OCI-LY1 (cell line): ENCODE data around the gene PRR14L.
"Not testable (repeated sequence)": the region's sequence is repeated elsewhere in the genome, so short reads cannot be mapped to it uniquely, and the experiment has no call there.

ENCODE experiments used
- H2AFZ ChIP-seq: fragments of 200-600 bp; sonication (generic), shearing (Covaris generic); 2 replicates; pipeline ENCODE4 v1.6.0; 2014; ENCODE audit warnings: antibody characterized with exemption, mild to moderate bottlenecking, low read length
- H3F3A ChIP-seq: fragments of 200-600 bp; sonication (generic), shearing (Covaris generic); 2 replicates; pipeline ENCODE4 v1.6.0; 2014; ENCODE audit warnings: mild to moderate bottlenecking, antibody characterized with exemption, low read length, moderate library complexity; ENCODE audit not compliant: insufficient read depth
- H3K27ac ChIP-seq: fragments of 200-600 bp; sonication (generic); 2 replicates; pipeline ENCODE4 v1.5.1; 2014; ENCODE audit warnings: low read length, mixed run types, mild to moderate bottlenecking, low read depth; ENCODE audit not compliant: poor library complexity, severe bottlenecking
- H3K27me3 ChIP-seq: fragments of 200-600 bp; sonication (generic); 2 replicates; pipeline ENCODE4 v1.6.0; 2014; ENCODE audit warnings: antibody characterized with exemption, mild to moderate bottlenecking, low read length, moderate library complexity; ENCODE audit not compliant: insufficient read depth
- H3K36me3 ChIP-seq: fragments of 200-600 bp; sonication (generic); 2 replicates; pipeline ENCODE4 v1.6.1; 2014; ENCODE audit warnings: mild to moderate bottlenecking, antibody characterized with exemption, low read length, moderate library complexity, mixed read lengths; ENCODE audit not compliant: insufficient read depth
- H3K4me1 ChIP-seq: fragments of 200-600 bp; sonication (generic); 2 replicates; pipeline ENCODE4 v1.5.1; 2014; ENCODE audit warnings: mild to moderate bottlenecking, low read length, moderate library complexity; ENCODE audit not compliant: insufficient read depth, severe bottlenecking
- H3K4me2 ChIP-seq: fragments of 200-600 bp; sonication (generic), shearing (Covaris generic); 2 replicates; pipeline ENCODE4 v1.6.1; 2014; ENCODE audit warnings: low read length
- H3K4me3 ChIP-seq: fragments of 200-600 bp; sonication (generic); 2 replicates; pipeline ENCODE4 v1.5.1; 2014; ENCODE audit warnings: low read length, low read depth, mild to moderate bottlenecking, mixed read lengths; ENCODE audit not compliant: poor library complexity, severe bottlenecking
- H3K79me2 ChIP-seq: fragments of 200-600 bp; shearing (Covaris generic); 2 replicates; pipeline ENCODE4 v1.6.1; 2016; ENCODE audit warnings: mixed run types, low read length, mixed read lengths; ENCODE audit not compliant: insufficient read depth
- H3K9ac ChIP-seq: fragments of 200-600 bp; sonication (generic), shearing (Covaris generic); 2 replicates; pipeline ENCODE4 v1.6.1; 2014; ENCODE audit warnings: mild to moderate bottlenecking, low read length, mixed read lengths
- H3K9me2 ChIP-seq: fragments of 200-600 bp; sonication (generic), shearing (Covaris generic); 2 replicates; pipeline ENCODE4 v1.6.1; 2014; ENCODE audit warnings: low read depth, mild to moderate bottlenecking, low read length, mixed read lengths
- H3K9me3 ChIP-seq: fragments of 200-600 bp; shearing (Covaris generic); 2 replicates; pipeline ENCODE4 v1.6.1; 2014; ENCODE audit warnings: low read length, mixed read lengths
- H4K20me1 ChIP-seq: fragments of 200-600 bp; sonication (generic), shearing (Covaris generic); 2 replicates; pipeline ENCODE4 v1.6.0; 2016; ENCODE audit warnings: mild to moderate bottlenecking, low read length; ENCODE audit not compliant: insufficient read depth
- CTCF ChIP-seq: fragments of 200-600 bp; sonication (generic), shearing (Covaris generic); IDR thresholded peaks from 2 replicates; pipeline ENCODE4 v1.5.1; 2017; ENCODE audit warnings: mild to moderate bottlenecking, antibody characterized with exemption, low read length, moderate library complexity, mixed read lengths
- EZH2 ChIP-seq: fragments of 200-600 bp; sonication (generic), shearing (Covaris generic); IDR thresholded peaks from 2 replicates; pipeline ENCODE4 v1.8.0; 2017; ENCODE audit warnings: borderline replicate concordance, mixed run types, mild to moderate bottlenecking, antibody characterized with exemption, low read length, moderate library complexity, mixed read lengths

Gene PRR14L

DNA sequence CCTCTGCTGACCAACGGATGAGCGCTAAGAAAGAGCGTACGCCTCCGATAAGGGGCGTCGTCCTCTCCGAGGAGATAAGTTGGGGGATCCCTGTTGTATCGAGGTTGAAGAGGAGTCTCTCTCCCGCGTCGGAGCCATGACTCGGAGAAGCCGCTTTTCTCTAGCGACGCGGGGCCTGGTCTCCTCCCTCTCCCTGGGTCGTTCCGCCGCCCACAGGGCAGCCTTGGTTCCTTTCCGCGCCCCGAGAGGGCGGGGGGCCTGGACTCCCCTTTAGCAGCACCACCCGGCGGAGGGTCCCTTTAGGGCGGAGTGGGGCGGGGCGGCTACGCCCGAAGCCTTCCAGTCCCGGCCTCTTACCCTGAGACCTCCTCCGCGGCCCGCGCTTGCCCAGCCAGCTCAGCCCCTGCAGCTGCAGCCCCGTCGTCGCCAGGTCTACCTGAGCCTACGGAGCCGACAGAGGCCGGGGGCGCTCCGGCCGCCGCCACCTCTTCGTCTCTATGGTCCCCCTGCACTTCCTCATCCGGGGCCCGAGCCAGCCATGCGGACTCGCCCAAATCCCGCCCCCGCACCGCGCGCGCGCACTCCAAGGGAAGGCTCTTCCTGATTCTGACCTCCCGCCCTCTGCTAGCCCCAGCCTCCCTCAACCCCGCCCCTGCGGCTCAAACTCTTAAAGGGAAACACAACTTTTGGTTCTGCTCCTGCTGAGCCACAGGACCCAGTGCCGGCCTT, at the start of gene PRR14L:
Gene PRR14L, minus strand, starts transcription at position 497 of the 729 bp plus-strand sequence. CDS start 11,272 bp downstream, outside the sequence.
- Histone ChIP-seq H3F3A (peaks cover 8% of the 10 kb centered on the region), H3K36me3 (peaks cover 24% of the 10 kb centered on the region; the same call in 1 of the 2 replicates), H3K79me2 (peaks cover 45% of the 10 kb centered on the region), H3K27ac (peak within 1 kb of the TSS; percentile 72), H4K20me1 (no peaks in the 10 kb centered on the region), H3K4me1 (peaks cover 50% of the 10 kb centered on the region), H3K4me3 (peak within 1 kb of the TSS; percentile 90), H2AFZ (no peak within 1 kb of the TSS), H3K9me2 (no peaks in the 10 kb centered on the region), H3K9me3 (no peaks in the 10 kb centered on the region), H3K9ac (peak within 1 kb of the TSS; percentile 98), H3K27me3 (no peaks in the 10 kb centered on the region), H3K4me2 (peak within 1 kb of the TSS; percentile 100)
- TF ChIP-seq CTCF, result no peak
- TF ChIP-seq EZH2, result no peak

DNA sequence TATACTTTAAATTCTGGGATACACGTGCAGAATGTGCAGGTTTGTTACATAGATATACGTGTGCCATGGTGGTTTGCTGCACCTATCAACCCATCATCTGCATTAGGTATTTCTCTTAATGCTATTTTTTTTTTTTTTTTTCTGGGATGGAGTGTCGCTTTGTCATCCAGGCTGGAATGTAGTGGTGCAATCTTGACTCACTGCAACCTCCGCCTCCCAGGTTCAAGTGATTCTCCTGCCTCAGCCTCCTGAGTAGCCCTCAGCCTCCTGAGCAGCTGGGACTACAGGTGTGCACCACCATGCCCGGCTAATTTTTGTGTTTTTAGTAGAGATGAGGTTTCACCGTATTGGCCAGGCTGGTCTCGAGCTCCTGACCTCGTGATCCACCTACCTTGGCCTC, 49.4 kb upstream of the PRR14L start:
- H2AFZ ChIP-seq, H3K79me2 ChIP-seq, H4K20me1 ChIP-seq, H3K4me1 ChIP-seq, H3F3A ChIP-seq, H3K4me3 ChIP-seq, H3K27ac ChIP-seq, H3K9ac ChIP-seq, H3K9me2 ChIP-seq, H3K4me2 ChIP-seq, H3K27me3 ChIP-seq, H3K9me3 ChIP-seq: not testable (repeated sequence)
- peaks cover 62% of the 10 kb centered on the region for H3K36me3 ChIP-seq

GRCh38 chr22:31790240-31790639, 40.3 kb upstream of the PRR14L start:
- no peaks in the 10 kb centered on the region for H3K79me2 ChIP-seq
- H3K27ac ChIP-seq, result peak overlapping the region; percentile 94
- no peaks in the 10 kb centered on the region for H4K20me1 ChIP-seq
- peaks cover 25% of the 10 kb centered on the region for H3K36me3 ChIP-seq
- H3K4me2 ChIP-seq, result peak overlapping the region; percentile 52
- no peaks in the 10 kb centered on the region for H3K9me3 ChIP-seq
- H3F3A ChIP-seq, result no peaks in the 10 kb centered on the region
- no peak overlapping the region; the same call in 1 of the 2 replicates for H3K9ac ChIP-seq
- H3K9me2 ChIP-seq, result no peaks in the 10 kb centered on the region
- H3K27me3 ChIP-seq, result no peaks in the 10 kb centered on the region
- no peak overlapping the region for H2AFZ ChIP-seq
- TF ChIP-seq EZH2 (no peak), CTCF (no peak)
- peaks cover 32% of the 10 kb centered on the region for H3K4me1 ChIP-seq
- no peak overlapping the region for H3K4me3 ChIP-seq

- no peak overlapping the region for H2AFZ ChIP-seq
- peak overlapping the region; percentile 12; the same call in 1 of the 2 replicates for H3K9ac ChIP-seq
- peaks cover 29% of the 10 kb centered on the region for H3K36me3 ChIP-seq
- H3K27me3 ChIP-seq, result no peaks in the 10 kb centered on the region
- TF ChIP-seq EZH2 (no peak), CTCF (no peak)
- peak overlapping the region; percentile 94 for H3K27ac ChIP-seq
- H3K4me3 ChIP-seq, result no peak overlapping the region
- H3K4me1 ChIP-seq, result peaks cover 32% of the 10 kb centered on the region
- H3F3A ChIP-seq, result no peaks in the 10 kb centered on the region
- H3K79me2 ChIP-seq, result no peaks in the 10 kb centered on the region
- no peaks in the 10 kb centered on the region for H4K20me1 ChIP-seq
- peak overlapping the region; percentile 52 for H3K4me2 ChIP-seq
- H3K9me2 ChIP-seq, result no peaks in the 10 kb centered on the region
- H3K9me3 ChIP-seq, result no peaks in the 10 kb centered on the region
These were observed 39.9 kb upstream of the PRR14L start for GRCh38 chr22:31789803-31790202.
